ENCODE results near the gene SKA2. TPM values are rescaled to one million over a fixed set of nuclear protein-coding genes. Genes with fewer than 3 reads are reported as not detected.

SKA2 gene
- total RNA-seq, 2 donors from 2014 or later = 5.6 to 10.9 TPM

DNA sequence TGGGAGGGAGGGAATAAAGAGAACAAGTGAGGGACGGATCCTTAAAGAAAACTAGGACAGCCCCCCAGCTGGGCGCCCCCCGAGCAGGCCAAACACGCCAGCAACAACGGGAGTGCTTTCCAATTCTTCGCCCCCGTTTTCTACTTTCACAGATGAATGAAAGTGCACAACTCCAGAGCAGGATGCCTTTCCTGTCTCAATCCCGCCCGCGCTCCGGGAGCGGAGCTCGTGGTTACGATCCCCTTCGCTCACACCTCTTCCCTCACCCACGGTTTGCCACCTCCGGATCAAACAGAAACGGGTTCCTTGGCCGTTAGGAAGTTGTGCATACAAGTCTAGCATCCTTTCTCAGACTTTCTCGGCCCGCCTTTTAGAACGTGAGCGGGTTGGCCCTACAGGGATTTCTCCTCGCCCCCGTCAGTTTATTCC, 680 bp downstream of the SKA2 start:
- Histone ChIP-seq H3K27me3 (no peaks in the 10 kb centered on the region), H3K27ac (peak overlapping the region; percentile 60 to 87 (median 73)), H3K9me3 (no peaks in the 10 kb centered on the region), H3K4me3 (peak overlapping the region; percentile 44 to 75), H3K4me1 (peaks cover 15% of the 10 kb centered on the region), H3K36me3 (replicated peaks in 1 of 2; ENCODE audit: insufficient read depth in 1 of 2, low read depth in 2 of 2) (no peaks in the 10 kb centered on the region)
- ATAC-seq = no peak
- peak; percentile 25 to 46 (median 42) for DNase-seq
- WGBS, 2 donors = 0 to 1% methylated on average over 25 of the region's 25 CpGs
- TF ChIP-seq POLR2A (IDR thresholded peaks at IDR 0.05) = no peak
- TF ChIP-seq, protein P1, sequence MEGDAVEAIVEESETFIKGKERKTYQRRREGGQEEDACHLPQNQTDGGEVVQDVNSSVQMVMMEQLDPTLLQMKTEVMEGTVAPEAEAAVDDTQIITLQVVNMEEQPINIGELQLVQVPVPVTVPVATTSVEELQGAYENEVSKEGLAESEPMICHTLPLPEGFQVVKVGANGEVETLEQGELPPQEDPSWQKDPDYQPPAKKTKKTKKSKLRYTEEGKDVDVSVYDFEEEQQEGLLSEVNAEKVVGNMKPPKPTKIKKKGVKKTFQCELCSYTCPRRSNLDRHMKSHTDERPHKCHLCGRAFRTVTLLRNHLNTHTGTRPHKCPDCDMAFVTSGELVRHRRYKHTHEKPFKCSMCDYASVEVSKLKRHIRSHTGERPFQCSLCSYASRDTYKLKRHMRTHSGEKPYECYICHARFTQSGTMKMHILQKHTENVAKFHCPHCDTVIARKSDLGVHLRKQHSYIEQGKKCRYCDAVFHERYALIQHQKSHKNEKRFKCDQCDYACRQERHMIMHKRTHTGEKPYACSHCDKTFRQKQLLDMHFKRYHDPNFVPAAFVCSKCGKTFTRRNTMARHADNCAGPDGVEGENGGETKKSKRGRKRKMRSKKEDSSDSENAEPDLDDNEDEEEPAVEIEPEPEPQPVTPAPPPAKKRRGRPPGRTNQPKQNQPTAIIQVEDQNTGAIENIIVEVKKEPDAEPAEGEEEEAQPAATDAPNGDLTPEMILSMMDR (IDR thresholded peaks at IDR 0.05) = no peak
- intact Hi-C loops (cut with DNase I) = no loop called here

GRCh38 chr17:59152925-59153324, 2.1 kb downstream of the SKA2 start:
- Histone ChIP-seq H3K27ac (no peak overlapping the region), H3K4me1 (peaks cover 15% of the 10 kb centered on the region), H3K9me3 (no peaks in the 10 kb centered on the region), H3K36me3 (replicated peaks in 1 of 2; ENCODE audit: insufficient read depth in 1 of 2, low read depth in 2 of 2) (no peaks in the 10 kb centered on the region), H3K27me3 (no peaks in the 10 kb centered on the region), H3K4me3 (no peak overlapping the region)
- TF ChIP-seq POLR2A (IDR thresholded peaks at IDR 0.05) = no peak
- TF ChIP-seq, protein P1 (IDR thresholded peaks at IDR 0.05) = no peak
- ATAC-seq (no peak), DNase-seq (no peak)
- 86 to 87% methylated on average over 1 of the region's 1 CpG for WGBS, 2 donors
- intact Hi-C loops (cut with DNase I) = no loop called here

DNA sequence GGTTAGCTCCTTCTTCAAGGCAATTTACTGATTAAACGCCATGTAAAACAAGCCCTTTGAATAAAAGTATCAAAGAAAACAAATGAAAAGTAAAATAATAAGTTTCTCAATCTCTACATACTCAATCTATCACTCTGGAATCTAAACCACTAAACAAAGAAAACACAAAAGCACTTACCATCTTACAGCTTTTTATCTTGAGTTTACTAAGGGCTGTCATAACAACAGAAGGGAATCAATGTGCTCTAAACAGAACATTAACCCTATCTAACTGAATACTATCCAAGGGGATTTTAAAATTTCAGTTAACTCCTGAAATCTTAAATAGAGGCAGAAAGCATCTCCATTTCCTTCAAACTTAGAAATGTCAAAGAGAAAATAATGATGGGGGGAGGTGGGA, 3.4 kb downstream of the SKA2 start:
- Histone ChIP-seq H3K36me3 (replicated peaks in 1 of 2; ENCODE audit: insufficient read depth in 1 of 2, low read depth in 2 of 2) (no peaks in the 10 kb centered on the region), H3K4me1 (peaks cover 15% of the 10 kb centered on the region), H3K9me3 (no peaks in the 10 kb centered on the region), H3K27me3 (no peaks in the 10 kb centered on the region), H3K27ac (no peak overlapping the region), H3K4me3 (no peak overlapping the region)
- intact Hi-C loops (cut with DNase I) = no loop called here
- 67 to 76% methylated on average over 1 of the region's 1 CpG for WGBS, 2 donors
- no peak for DNase-seq
- ATAC-seq = no peak
- no peak for TF ChIP-seq POLR2A (IDR thresholded peaks at IDR 0.05)
- TF ChIP-seq, protein P1 (IDR thresholded peaks at IDR 0.05) = no peak

- H3K9me3 ChIP-seq = no peaks in the 10 kb centered on the region
- no peaks in the 10 kb centered on the region for H3K36me3 ChIP-seq (replicated peaks in 1 of 2; ENCODE audit: insufficient read depth in 1 of 2, low read depth in 2 of 2)
- no peak for DNase-seq
- 74 to 80% methylated on average over 5 of the region's 5 CpGs for WGBS, 2 donors
- no peak overlapping the region for H3K27ac ChIP-seq
- TF ChIP-seq, protein P1 (IDR thresholded peaks at IDR 0.05) = no peak
- TF ChIP-seq POLR2A (IDR thresholded peaks at IDR 0.05) = no peak
- no peaks in the 10 kb centered on the region for H3K27me3 ChIP-seq
- intact Hi-C loops (cut with DNase I) = no loop called here
- ATAC-seq = no peak
- H3K4me3 ChIP-seq = no peak overlapping the region
- peaks cover 13% of the 10 kb centered on the region for H3K4me1 ChIP-seq
These were observed 4.0 kb downstream of the SKA2 start for GRCh38 chr17:59151006-59151405.

DNA sequence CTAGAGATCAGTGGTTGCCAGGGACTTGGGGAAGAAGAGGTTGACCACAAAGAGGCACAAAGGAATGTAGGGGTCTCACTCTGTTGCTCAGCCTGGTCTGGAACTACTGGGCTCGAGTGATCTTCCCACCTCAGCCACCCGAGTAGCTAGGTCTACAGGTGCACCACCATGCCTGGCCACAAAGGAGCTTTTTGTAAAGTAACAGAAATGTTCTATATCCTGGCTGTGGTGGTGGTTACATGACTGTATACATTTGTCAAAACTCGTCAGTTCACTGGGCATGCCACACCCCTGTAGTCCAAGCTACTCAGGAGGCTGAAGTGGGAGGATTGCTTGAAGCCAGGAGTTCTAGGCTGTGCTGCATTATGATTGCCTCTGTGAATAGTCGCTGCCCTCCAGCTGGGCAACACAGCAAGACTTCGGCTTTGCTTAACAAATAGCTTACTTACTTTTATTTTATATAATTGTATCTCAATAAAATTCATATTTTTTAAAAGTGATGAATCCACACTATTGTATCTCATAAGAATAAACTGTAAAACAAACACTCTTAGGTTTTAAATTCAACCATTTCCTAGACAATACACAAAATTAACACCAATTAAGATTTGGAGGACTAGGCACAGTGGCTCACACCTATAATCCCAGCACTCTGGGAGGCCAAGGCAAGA, 5.0 kb downstream of the SKA2 start:
- 92 to 93% methylated on average over 5 of the region's 5 CpGs for WGBS, 2 donors
- no peak for DNase-seq
- intact Hi-C loops (cut with DNase I) = no loop called here

More for the DNA sequence above, 5.0 kb downstream of the SKA2 start:
- Histone ChIP-seq H3K4me3 (no peak overlapping the region), H3K9me3 (no peaks in the 10 kb centered on the region), H3K36me3 (replicated peaks in 1 of 2; ENCODE audit: insufficient read depth in 1 of 2, low read depth in 2 of 2) (no peaks in the 10 kb centered on the region), H3K27ac (no peak overlapping the region), H3K27me3 (no peaks in the 10 kb centered on the region), H3K4me1 (peaks cover 9% of the 10 kb centered on the region)
- no peak for TF ChIP-seq POLR2A (IDR thresholded peaks at IDR 0.05)
- TF ChIP-seq, protein P1 (IDR thresholded peaks at IDR 0.05) = no peak
- no peak for ATAC-seq
